Panc1 (cell line): ENCODE results near the gene CDH23. TPM values are rescaled to one million over a fixed set of nuclear protein-coding genes. Genes with fewer than 3 reads are reported as not detected.

ENCODE experiments used
- ATAC-seq: fragments of 200-7000 bp; cut with Tn5 transposase; 2 replicates; pipeline ENCODE4 v1.9.1; 2020; ENCODE audit warnings: mild to moderate bottlenecking, moderate library complexity
- BruUV-seq: library from RNA; stranded (reverse); fragments of 400-500 nt; replicated peaks from 2 replicates; lab custom pipeline; 2021; lab: Mats Ljungman, UMichigan
- CTCF ChIA-PET: fragments of 300-600 bp; sonication (Branson Sonifier 250); formaldehyde crosslinking; loops from one replicate; lab custom pipeline; 2022; ENCODE audit warnings: antibody characterized with exemption; lab: Charles Lee
- POLR2A ChIA-PET: fragments of 300-600 bp; sonication (Branson Sonifier 250); formaldehyde crosslinking; loops from one replicate; lab custom pipeline; 2022; ENCODE audit warnings: antibody characterized with exemption; lab: Charles Lee
- DNase-seq: peaks from one replicate; pipeline ENCODE4 v3.0.0-alpha.2; 2010; ENCODE audit warnings: low read depth, low spot score
- H3K27ac ChIP-seq: 2 replicates; pipeline ENCODE4 v1.5.1; 2011; ENCODE audit warnings: mild to moderate bottlenecking, low read length, inconsistent platforms
- H3K27me3 ChIP-seq: fragments of 200-500 bp; sonication (Bioruptor generic); 2 replicates; pipeline ENCODE4 v1.6.0; 2014; ENCODE audit warnings: low read length, inconsistent platforms; ENCODE audit not compliant: control insufficient read depth, insufficient read depth
- H3K36me3 ChIP-seq: fragments of 200-500 bp; sonication (Bioruptor generic); 2 replicates; pipeline ENCODE4 v1.5.1; 2014; ENCODE audit warnings: inconsistent platforms, mild to moderate bottlenecking, low read length, moderate library complexity; ENCODE audit not compliant: control insufficient read depth, insufficient read depth
- H3K4me1 ChIP-seq: 2 replicates; pipeline ENCODE4 v1.5.1; 2011; ENCODE audit warnings: inconsistent platforms, mild to moderate bottlenecking, low read length, moderate library complexity; ENCODE audit not compliant: control insufficient read depth, insufficient read depth
- H3K4me3 ChIP-seq, 2 experiments: 2 replicates each; pipeline ENCODE4 v1.5.1; 2011 to 2012; ENCODE audit warnings: low read depth in 2 of 2, low read length in 2 of 2, mild to moderate bottlenecking in 2 of 2, inconsistent platforms in 1 of 2, moderate library complexity in 1 of 2
- H3K9me3 ChIP-seq: fragments of 200-500 bp; sonication (Bioruptor generic); 2 replicates; pipeline ENCODE4 v1.5.1; 2014; ENCODE audit warnings: low read depth, mild to moderate bottlenecking, inconsistent platforms, low read length, moderate library complexity; ENCODE audit not compliant: control insufficient read depth, insufficient read depth
- POLR2AphosphoS5 ChIP-seq: IDR thresholded peaks from 2 replicates; pipeline ENCODE4 v1.6.1; 2012; ENCODE audit warnings: mild to moderate bottlenecking, low read depth, low read length, moderate library complexity
- REST ChIP-seq, 2 experiments: IDR thresholded peaks; 2 replicates each; pipeline ENCODE4 v1.6.1; 2011 to 2012; ENCODE audit warnings: low read depth in 2 of 2, control low read depth in 1 of 2, low read length in 1 of 2, mild to moderate bottlenecking in 1 of 2, moderate library complexity in 1 of 2; ENCODE audit not compliant: insufficient read depth in 1 of 2
- SIN3A ChIP-seq: IDR thresholded peaks from 2 replicates; pipeline ENCODE4 v1.6.1; 2012; ENCODE audit warnings: low read depth, mild to moderate bottlenecking, low read length, moderate library complexity, borderline replicate concordance; ENCODE audit not compliant: insufficient read depth
- TCF7L2 ChIP-seq: IDR thresholded peaks from 2 replicates; pipeline ENCODE4 v1.6.1; 2011; ENCODE audit warnings: mild to moderate bottlenecking, low read depth, low read length, inconsistent platforms
- in situ Hi-C: cut with HindIII; loops from 2 replicates; pipeline ENCODE4 v1.10.0; 2016; ENCODE audit warnings: low sequenced_read_pairs, low pct_unique_long_range_greater_than_20kb
- intact Hi-C: fragments of 100-400 bp; cut with micrococcal nuclease; formaldehyde crosslinking; loops from one replicate; pipeline ENCODE4 v1.10.0; 2022; ENCODE audit not compliant: unreplicated experiment
- total RNA-seq: library from RNA; stranded (reverse); gene quantifications from one replicate; pipeline ENCODE4 v1.2.1, GENCODE V29; 2021; ENCODE audit not compliant: unreplicated experiment
- TF ChIP-seq, protein P1 (sequence below): fragments of 450-650 bp; IDR thresholded peaks from 2 replicates; pipeline ENCODE4 v1.5.1; 2017; ENCODE audit warnings: mild to moderate bottlenecking

The CDH23 gene
- total RNA-seq, 1 experiment from 2014 or later = 2.7 TPM

DNA sequence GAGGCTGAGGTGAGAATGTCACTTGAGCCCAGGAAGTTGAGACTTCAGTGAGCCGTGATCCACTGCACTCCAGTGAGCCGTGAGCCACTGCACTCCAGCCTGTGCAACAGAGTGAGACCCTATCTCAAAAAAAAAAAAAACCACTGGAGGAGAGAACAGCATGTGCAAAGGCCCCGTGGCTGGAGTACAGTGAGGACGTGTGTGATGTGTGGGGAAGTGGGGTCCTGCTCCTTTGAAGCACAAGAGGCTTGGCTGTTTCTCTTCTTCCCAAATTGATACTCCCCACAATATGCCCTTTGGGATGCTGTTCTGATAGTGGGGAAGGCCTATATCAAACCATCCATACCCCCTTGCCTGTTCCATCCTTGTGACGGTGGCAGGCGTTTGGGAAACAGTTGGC lies 254.7 kb downstream of the CDH23 start:
- H3K27me3 ChIP-seq = no peaks in the 10 kb centered on the region
- no peaks in the 10 kb centered on the region for H3K4me1 ChIP-seq
- no peak for DNase-seq
- ATAC-seq = no peak
- POLR2A ChIA-PET = interaction anchor here (0.7 kb wide), 1 partner anchor 115 kb away, joined by 11 read pairs; no protein-coding TSS in a partner anchor
- no TSS peak for BruUV-seq
- in situ Hi-C loops = no loop called here
- no peak for TF ChIP-seq SIN3A
- TF ChIP-seq, protein P1, sequence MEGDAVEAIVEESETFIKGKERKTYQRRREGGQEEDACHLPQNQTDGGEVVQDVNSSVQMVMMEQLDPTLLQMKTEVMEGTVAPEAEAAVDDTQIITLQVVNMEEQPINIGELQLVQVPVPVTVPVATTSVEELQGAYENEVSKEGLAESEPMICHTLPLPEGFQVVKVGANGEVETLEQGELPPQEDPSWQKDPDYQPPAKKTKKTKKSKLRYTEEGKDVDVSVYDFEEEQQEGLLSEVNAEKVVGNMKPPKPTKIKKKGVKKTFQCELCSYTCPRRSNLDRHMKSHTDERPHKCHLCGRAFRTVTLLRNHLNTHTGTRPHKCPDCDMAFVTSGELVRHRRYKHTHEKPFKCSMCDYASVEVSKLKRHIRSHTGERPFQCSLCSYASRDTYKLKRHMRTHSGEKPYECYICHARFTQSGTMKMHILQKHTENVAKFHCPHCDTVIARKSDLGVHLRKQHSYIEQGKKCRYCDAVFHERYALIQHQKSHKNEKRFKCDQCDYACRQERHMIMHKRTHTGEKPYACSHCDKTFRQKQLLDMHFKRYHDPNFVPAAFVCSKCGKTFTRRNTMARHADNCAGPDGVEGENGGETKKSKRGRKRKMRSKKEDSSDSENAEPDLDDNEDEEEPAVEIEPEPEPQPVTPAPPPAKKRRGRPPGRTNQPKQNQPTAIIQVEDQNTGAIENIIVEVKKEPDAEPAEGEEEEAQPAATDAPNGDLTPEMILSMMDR = no peak
- no peak for TF ChIP-seq POLR2AphosphoS5
- no peak for TF ChIP-seq TCF7L2
- no peak for TF ChIP-seq REST (IDR thresholded peaks at IDR 0.05; ENCODE audit: insufficient read depth in 1 of 2, low read depth in 2 of 2, low read length in 1 of 2)
- CTCF ChIA-PET = no interaction called here
- H3K36me3 ChIP-seq = no peaks in the 10 kb centered on the region
- intact Hi-C loops = no loop called here
- no peak overlapping the region for H3K4me3 ChIP-seq
- H3K27ac ChIP-seq = no peak overlapping the region
- no peaks in the 10 kb centered on the region for H3K9me3 ChIP-seq

- CTCF ChIA-PET = no interaction called here
- DNase-seq = no peak
- no peak for ATAC-seq
- Histone ChIP-seq H3K9me3 (no peaks in the 10 kb centered on the region), H3K36me3 (no peaks in the 10 kb centered on the region), H3K4me1 (no peaks in the 10 kb centered on the region), H3K27ac (no peak overlapping the region), H3K4me3 (no peak overlapping the region), H3K27me3 (no peaks in the 10 kb centered on the region)
- in situ Hi-C loops = no loop called here
- TF ChIP-seq POLR2AphosphoS5 (no peak), SIN3A (no peak), REST (IDR thresholded peaks at IDR 0.05; ENCODE audit: insufficient read depth in 1 of 2, low read depth in 2 of 2, low read length in 1 of 2) (no peak)
- TF ChIP-seq, protein P1 = no peak
- POLR2A ChIA-PET = no interaction called here
- BruUV-seq = no TSS peak
- intact Hi-C loops = no loop called here
These were observed 255.2 kb downstream of the CDH23 start for GRCh38 chr10:71651928-71652327.
